Osteocyte (in vitro differentiated cells): ENCODE data around the gene ANKRD12. TPM values are rescaled to one million over a fixed set of nuclear protein-coding genes. Genes with fewer than 3 reads are reported as not detected.
A peak's percentile ranks its signal among the peaks of the same experiment; 100 is the strongest.

Source experiments
- DNase-seq: peaks from one replicate; pipeline ENCODE4 v3.0.0; 2021; ENCODE audit warnings: mixed read lengths; ENCODE audit not compliant: unreplicated experiment; ENCODE audit errors: extremely low spot score
- H3K27ac Mint-ChIP-seq: one replicate; pipeline ENCODE4 v1.8.0; 2021; ENCODE audit warnings: mild to moderate bottlenecking, mixed read lengths; ENCODE audit not compliant: unreplicated experiment
- H3K27me3 Mint-ChIP-seq: one replicate; pipeline ENCODE4 v1.8.0; 2021; ENCODE audit warnings: mixed read lengths; ENCODE audit not compliant: unreplicated experiment
- H3K36me3 Mint-ChIP-seq: one replicate; pipeline ENCODE4 v1.8.0; 2021; ENCODE audit warnings: mixed read lengths; ENCODE audit not compliant: unreplicated experiment
- H3K4me1 Mint-ChIP-seq: one replicate; pipeline ENCODE4 v1.8.0; 2021; ENCODE audit warnings: mixed read lengths; ENCODE audit not compliant: unreplicated experiment
- H3K4me3 Mint-ChIP-seq: one replicate; pipeline ENCODE4 v1.8.0; 2021; ENCODE audit warnings: mild to moderate bottlenecking, moderate library complexity, mixed read lengths; ENCODE audit not compliant: unreplicated experiment
- H3K9me3 Mint-ChIP-seq: one replicate; pipeline ENCODE4 v1.8.0; 2021; ENCODE audit warnings: mixed read lengths; ENCODE audit not compliant: unreplicated experiment
- CTCF ChIP-seq: fragments of 200-600 bp; sonication (generic); IDR thresholded peaks from 2 replicates; pipeline ENCODE4 v1.5.0; 2021; ENCODE audit warnings: antibody characterized with exemption, mild to moderate bottlenecking, moderate library complexity
- total RNA-seq: library from RNA; stranded (reverse); gene quantifications from 2 replicates; pipeline ENCODE4 v1.2.1, GENCODE V29; 2021

The ANKRD12 gene
- total RNA-seq, 1 donor from 2014 or later, result 40.0 TPM

- peaks cover 59% of the 10 kb centered on the region for H3K4me1 Mint-ChIP-seq
- H3K9me3 Mint-ChIP-seq, result no peaks in the 10 kb centered on the region
- H3K27ac Mint-ChIP-seq, result peak overlapping the region; percentile 90
- H3K4me3 Mint-ChIP-seq, result no peak overlapping the region
- H3K27me3 Mint-ChIP-seq, result no peaks in the 10 kb centered on the region
- peaks cover 24% of the 10 kb centered on the region for H3K36me3 Mint-ChIP-seq
- DNase-seq, result no peak
- no peak for TF ChIP-seq CTCF
These were observed 18.4 kb upstream of the ANKRD12 start for GRCh38 chr18:9117980-9118841.

- no peak for DNase-seq
- H3K27me3 Mint-ChIP-seq, result no peaks in the 10 kb centered on the region
- H3K4me1 Mint-ChIP-seq, result peaks cover 40% of the 10 kb centered on the region
- TF ChIP-seq CTCF, result no peak
- no peak overlapping the region for H3K27ac Mint-ChIP-seq
- no peak overlapping the region for H3K4me3 Mint-ChIP-seq
- no peaks in the 10 kb centered on the region for H3K9me3 Mint-ChIP-seq
- H3K36me3 Mint-ChIP-seq, result peaks cover 38% of the 10 kb centered on the region
These were observed 15.8 kb upstream of the ANKRD12 start for GRCh38 chr18:9120796-9121195.

- no peak for TF ChIP-seq CTCF
- H3K27me3 Mint-ChIP-seq, result no peaks in the 10 kb centered on the region
- no peaks in the 10 kb centered on the region for H3K9me3 Mint-ChIP-seq
- peak overlapping the region; percentile 18 for H3K27ac Mint-ChIP-seq
- H3K36me3 Mint-ChIP-seq, result peaks cover 53% of the 10 kb centered on the region
- no peak overlapping the region for H3K4me3 Mint-ChIP-seq
- peaks cover 15% of the 10 kb centered on the region for H3K4me1 Mint-ChIP-seq
- no peak for DNase-seq
These were observed 13.1 kb upstream of the ANKRD12 start for GRCh38 chr18:9123520-9123919.

- no peak for DNase-seq
- TF ChIP-seq CTCF, result no peak
- Mint-ChIP-seq H3K4me3 (no peak overlapping the region), H3K9me3 (no peaks in the 10 kb centered on the region), H3K27ac (no peak overlapping the region), H3K36me3 (peaks cover 62% of the 10 kb centered on the region), H3K4me1 (peaks cover 7% of the 10 kb centered on the region), H3K27me3 (no peaks in the 10 kb centered on the region)
These were observed 11.8 kb upstream of the ANKRD12 start for GRCh38 chr18:9124824-9125223.

- peaks cover 6% of the 10 kb centered on the region for H3K4me1 Mint-ChIP-seq
- no peak for DNase-seq
- H3K36me3 Mint-ChIP-seq, result peaks cover 55% of the 10 kb centered on the region
- no peaks in the 10 kb centered on the region for H3K9me3 Mint-ChIP-seq
- no peaks in the 10 kb centered on the region for H3K27me3 Mint-ChIP-seq
- no peak overlapping the region for H3K27ac Mint-ChIP-seq
- H3K4me3 Mint-ChIP-seq, result no peak overlapping the region
- no peak for TF ChIP-seq CTCF
These were observed 10.2 kb upstream of the ANKRD12 start for GRCh38 chr18:9126337-9126736.
